Spleen (tissue), 11 donors: Measurements from ENCODE around the gene MYO16. TPM values are rescaled to one million over a fixed set of nuclear protein-coding genes. Genes with fewer than 3 reads are reported as not detected.

Experiments
- DNase-seq: peaks from one replicate; pipeline ENCODE4 v3.0.0-alpha.2; 2020
- H3K27ac ChIP-seq, 8 donors: fragments of 200-600 bp; sonication (generic) in 7 of 8; 1 replicate in 4 of 8; 2 replicates in 4 of 8; pipeline versions ENCODE4 v1.5.0 to v1.8.0; 2016 to 2021; ENCODE audit warnings: inconsistent platforms in 4 of 8, mild to moderate bottlenecking in 4 of 8, moderate library complexity in 1 of 8
- H3K27me3 ChIP-seq, 7 donors: fragments of 200-600 bp; sonication (generic) in 6 of 7; replicated peaks in 1 of 7; 1 replicate in 4 of 7; 2 replicates in 3 of 7; pipeline versions ENCODE4 v1.5.0 to v1.8.0; 2016 to 2021; ENCODE audit warnings: inconsistent platforms in 3 of 7, mild to moderate bottlenecking in 1 of 7
- H3K36me3 ChIP-seq, 6 donors: fragments of 200-600 bp; sonication (generic) in 5 of 6; 1 replicate in 4 of 6; 2 replicates in 2 of 6; pipeline versions ENCODE4 v1.5.0 to v1.8.0; 2016 to 2021; ENCODE audit warnings: inconsistent platforms in 2 of 6
- H3K4me1 ChIP-seq, 6 donors: fragments of 200-600 bp; sonication (generic) in 5 of 6; 1 replicate in 3 of 6; 2 replicates in 3 of 6; pipeline versions ENCODE4 v1.5.0 to v1.8.0; 2016 to 2021; ENCODE audit warnings: inconsistent platforms in 3 of 6
- H3K4me3 ChIP-seq, 8 donors: fragments of 200-600 bp; sonication (generic) in 7 of 8; 1 replicate in 4 of 8; 2 replicates in 4 of 8; pipeline versions ENCODE4 v1.5.0 to v1.8.0; 2016 to 2021; ENCODE audit warnings: inconsistent platforms in 4 of 8, mild to moderate bottlenecking in 4 of 8, moderate library complexity in 2 of 8
- H3K9me3 ChIP-seq, 8 donors: fragments of 200-600 bp; sonication (generic) in 7 of 8; 1 replicate in 4 of 8; 2 replicates in 4 of 8; pipeline versions ENCODE4 v1.5.0 to v1.8.0; 2016 to 2021; ENCODE audit warnings: inconsistent platforms in 4 of 8
- POLR2A ChIP-seq, 3 donors: fragments of 450-650 bp; IDR thresholded peaks; one replicate each; pipeline ENCODE4 v1.5.1; 2017; ENCODE audit warnings: antibody characterized with exemption in 3 of 3, mild to moderate bottlenecking in 1 of 3
- POLR2AphosphoS5 ChIP-seq, 3 donors: sonication (generic); formaldehyde crosslinking; IDR thresholded peaks; one replicate each; pipeline ENCODE4 v1.5.1; 2017; ENCODE audit warnings: antibody characterized with exemption in 3 of 3
- WGBS, 5 donors: extraction: QIAGEN DNeasy Blood & Tissue Kit in 3 of 5; methylation state at CpG; one replicate each; pipeline versions ENCODE4 v1.1.5 to v1.1.7; 2013 to 2018; 5-methylcytosine and 5-hydroxymethylcytosine counted together
- intact Hi-C: fragments of 100-400 bp; cut with DNase I; formaldehyde crosslinking; loops from one replicate; pipeline ENCODE4 v1.15.0; 2023; ENCODE audit warnings: low total_unique reads
- polyA plus RNA-seq, 3 donors: library from polyadenylated mRNA; stranded (reverse); fragments of 200-250 nt; gene quantifications; one replicate each; pipeline ENCODE4 v1.2.1, GENCODE V29; 2013
- total RNA-seq, 7 donors: library from RNA; depleted of rRNA in 3 of 7; stranded (reverse); fragments of >200 nt in 3 of 7; fragmentation: NEBNext Ultra II Directional in 4 of 7; extraction: Animal tissue kit (Norgen Biotek cat#: 25700) in 4 of 7; gene quantifications; one replicate each; pipeline versions ENCODE4 v1.1.0 to v1.2.1, GENCODE V29; 2016 to 2021
- TF ChIP-seq, protein P1 (sequence below), 11 experiments: fragments of 200-600 bp in 7 of 11; fragments of 450-650 bp in 4 of 11; sonication (generic) in 4 of 11; IDR thresholded peaks in 8 of 11; conservative IDR thresholded peaks in 3 of 11; 1 replicate in 7 of 11; 2 replicates in 4 of 11; pipeline versions ENCODE4 v1.4.0 to v1.8.0; 2016 to 2021; ENCODE audit warnings: antibody characterized with exemption in 11 of 11, inconsistent platforms in 4 of 11, mild to moderate bottlenecking in 1 of 11
- donor health status: healthy with polysubstance abuse.
- donor health status: DM: no; HTN: no; CAD: no; lungs with moderate emphysema.
- donor health status: DM: no; HTN: no; CAD: no.
- donor health status: Bipolar disorder and iron deficiency.
- donor health status: healthy.
- donor health status: DM: no; HTN: no; CAD: no.
- donor health status: DM: yes; HTN: yes; CAD: no.

Gene MYO16
- total and polyA plus RNA-seq, 10 donors, result 0.03 to 0.51 (median 0.26) TPM; not detected in 1

- no peak for TF ChIP-seq POLR2AphosphoS5 (IDR thresholded peaks at IDR 0.05)
- no peak for TF ChIP-seq POLR2A (IDR thresholded peaks at IDR 0.05)
- TF ChIP-seq, protein P1, sequence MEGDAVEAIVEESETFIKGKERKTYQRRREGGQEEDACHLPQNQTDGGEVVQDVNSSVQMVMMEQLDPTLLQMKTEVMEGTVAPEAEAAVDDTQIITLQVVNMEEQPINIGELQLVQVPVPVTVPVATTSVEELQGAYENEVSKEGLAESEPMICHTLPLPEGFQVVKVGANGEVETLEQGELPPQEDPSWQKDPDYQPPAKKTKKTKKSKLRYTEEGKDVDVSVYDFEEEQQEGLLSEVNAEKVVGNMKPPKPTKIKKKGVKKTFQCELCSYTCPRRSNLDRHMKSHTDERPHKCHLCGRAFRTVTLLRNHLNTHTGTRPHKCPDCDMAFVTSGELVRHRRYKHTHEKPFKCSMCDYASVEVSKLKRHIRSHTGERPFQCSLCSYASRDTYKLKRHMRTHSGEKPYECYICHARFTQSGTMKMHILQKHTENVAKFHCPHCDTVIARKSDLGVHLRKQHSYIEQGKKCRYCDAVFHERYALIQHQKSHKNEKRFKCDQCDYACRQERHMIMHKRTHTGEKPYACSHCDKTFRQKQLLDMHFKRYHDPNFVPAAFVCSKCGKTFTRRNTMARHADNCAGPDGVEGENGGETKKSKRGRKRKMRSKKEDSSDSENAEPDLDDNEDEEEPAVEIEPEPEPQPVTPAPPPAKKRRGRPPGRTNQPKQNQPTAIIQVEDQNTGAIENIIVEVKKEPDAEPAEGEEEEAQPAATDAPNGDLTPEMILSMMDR (IDR thresholded peaks at IDR 0.05 in 8 of 11, conservative IDR thresholded peaks at IDR 0.05 in 3 of 11), result no peak
- DNase-seq, result no peak
- Histone ChIP-seq H3K36me3 (no peaks in the 10 kb centered on the region), H3K4me3 (no peak overlapping the region), H3K9me3 (no peaks in the 10 kb centered on the region), H3K27me3 (peaks cover 0 to 5% (median 0%) of the 10 kb centered on the region in 7 donors), H3K4me1 (no peaks in the 10 kb centered on the region), H3K27ac (no peak overlapping the region)
- WGBS, 5 donors, result 60 to 72% (median 67%) methylated on average over 8 of the region's 8 CpGs
- intact Hi-C loops, result no loop called here
Observed at GRCh38 chr13:109100705-109101304, 471.4 kb downstream of the MYO16 start.

GRCh38 chr13:109101550-109102144 is 472.2 kb downstream of the MYO16 start:
- Histone ChIP-seq H3K36me3 (no peaks in the 10 kb centered on the region), H3K9me3 (no peaks in the 10 kb centered on the region), H3K4me1 (no peaks in the 10 kb centered on the region), H3K27me3 (peaks cover 0 to 5% (median 0%) of the 10 kb centered on the region in 7 donors), H3K27ac (no peak overlapping the region), H3K4me3 (no peak overlapping the region)
- intact Hi-C loops, result no loop called here
- TF ChIP-seq POLR2A (IDR thresholded peaks at IDR 0.05) (no peak), POLR2AphosphoS5 (IDR thresholded peaks at IDR 0.05) (no peak)
- TF ChIP-seq, protein P1 (IDR thresholded peaks at IDR 0.05 in 8 of 11, conservative IDR thresholded peaks at IDR 0.05 in 3 of 11), result no peak
- WGBS, 5 donors, result 63 to 80% (median 72%) methylated on average over 3 of the region's 3 CpGs
- DNase-seq, result no peak

GRCh38 chr13:109105899-109106298 is 476.5 kb downstream of the MYO16 start:
- no peaks in the 10 kb centered on the region for H3K4me1 ChIP-seq
- DNase-seq, result no peak
- no peak for TF ChIP-seq POLR2AphosphoS5 (IDR thresholded peaks at IDR 0.05)
- TF ChIP-seq, protein P1 (IDR thresholded peaks at IDR 0.05 in 8 of 11, conservative IDR thresholded peaks at IDR 0.05 in 3 of 11), result no peak
- no peak for TF ChIP-seq POLR2A (IDR thresholded peaks at IDR 0.05)
- peaks cover 0 to 5% (median 0%) of the 10 kb centered on the region in 7 donors for H3K27me3 ChIP-seq
- 43 to 75% (median 59%) methylated on average over 4 of the region's 4 CpGs for WGBS, 5 donors
- H3K36me3 ChIP-seq, result no peaks in the 10 kb centered on the region
- H3K9me3 ChIP-seq, result no peaks in the 10 kb centered on the region
- no peak overlapping the region for H3K27ac ChIP-seq
- intact Hi-C loops, result no loop called here
- H3K4me3 ChIP-seq, result no peak overlapping the region

- no peaks in the 10 kb centered on the region for H3K4me1 ChIP-seq
- WGBS, 5 donors, result 30 to 81% (median 75%) methylated on average over 1 of the region's 1 CpG
- H3K9me3 ChIP-seq, result no peaks in the 10 kb centered on the region
- no peak overlapping the region for H3K4me3 ChIP-seq
- intact Hi-C loops, result no loop called here
- TF ChIP-seq, protein P1 (IDR thresholded peaks at IDR 0.05 in 8 of 11, conservative IDR thresholded peaks at IDR 0.05 in 3 of 11), result no peak
- TF ChIP-seq POLR2A (IDR thresholded peaks at IDR 0.05) (no peak), POLR2AphosphoS5 (IDR thresholded peaks at IDR 0.05) (no peak)
- H3K27me3 ChIP-seq, result peaks cover 0 to under 1% (median 0%) of the 10 kb centered on the region in 7 donors
- no peak for DNase-seq
- no peaks in the 10 kb centered on the region for H3K36me3 ChIP-seq
- H3K27ac ChIP-seq, result no peak overlapping the region
Observed at GRCh38 chr13:109110159-109110558, 480.7 kb downstream of the MYO16 start.
